Measurements from ENCODE around the gene ZCCHC18.
A peak's percentile ranks its signal among the peaks of the same experiment; 100 is the strongest.

The ZCCHC18 gene

DNA sequence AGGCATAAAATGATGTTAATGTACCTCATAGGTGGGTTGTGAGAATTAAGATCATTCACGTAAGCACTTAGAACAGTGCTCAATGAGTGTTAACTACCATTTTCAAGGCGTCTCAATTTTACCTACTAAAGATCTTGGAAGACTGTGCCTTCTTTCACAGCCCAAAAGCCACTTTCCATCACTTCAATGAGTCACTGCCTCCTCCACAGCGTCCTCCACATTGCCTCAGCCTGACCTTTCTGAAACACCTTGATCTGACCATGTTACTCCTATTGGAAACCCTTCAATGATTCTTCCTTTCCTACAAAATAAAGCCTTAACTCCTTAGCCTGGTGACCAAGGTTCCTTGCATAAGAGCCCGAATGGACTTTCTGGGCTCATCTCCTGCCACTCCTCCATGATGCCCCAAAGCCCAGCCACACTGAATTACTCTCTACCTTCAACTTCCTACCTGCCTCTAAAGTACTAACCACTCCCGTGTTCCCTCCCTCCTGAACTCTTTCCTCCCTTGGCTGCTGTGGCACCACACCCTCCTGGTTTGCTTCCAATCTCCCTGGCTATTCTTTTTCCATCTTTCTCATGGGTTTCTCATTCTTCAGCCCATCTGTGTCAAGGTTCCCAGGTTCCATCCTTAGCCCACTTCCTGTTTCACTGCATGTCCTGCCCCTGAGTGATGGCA lies 22.4 kb downstream of the ZCCHC18 start:
- DNase-seq (ENCODE audit: low read depth), result no peak

DNA sequence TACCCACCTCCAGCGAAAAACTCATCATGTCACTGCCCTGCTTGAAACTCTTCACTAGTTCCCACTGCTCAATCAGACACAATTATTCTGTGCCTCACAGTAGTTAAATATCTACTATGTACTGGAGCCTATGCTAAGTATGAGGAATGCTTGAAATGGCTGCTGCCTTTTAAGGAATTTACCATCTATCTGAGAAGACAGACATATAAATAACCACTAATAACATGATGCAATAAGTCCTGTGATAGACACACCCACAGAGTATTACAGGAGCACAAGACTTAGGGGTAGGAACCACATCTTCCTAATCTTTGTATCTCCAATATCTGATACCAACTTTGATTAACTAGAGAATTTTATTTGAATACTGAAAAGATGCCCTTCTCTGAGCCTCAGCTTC lies 23.4 kb downstream of the ZCCHC18 start:
- no peak for DNase-seq (ENCODE audit: low read depth)

DNA sequence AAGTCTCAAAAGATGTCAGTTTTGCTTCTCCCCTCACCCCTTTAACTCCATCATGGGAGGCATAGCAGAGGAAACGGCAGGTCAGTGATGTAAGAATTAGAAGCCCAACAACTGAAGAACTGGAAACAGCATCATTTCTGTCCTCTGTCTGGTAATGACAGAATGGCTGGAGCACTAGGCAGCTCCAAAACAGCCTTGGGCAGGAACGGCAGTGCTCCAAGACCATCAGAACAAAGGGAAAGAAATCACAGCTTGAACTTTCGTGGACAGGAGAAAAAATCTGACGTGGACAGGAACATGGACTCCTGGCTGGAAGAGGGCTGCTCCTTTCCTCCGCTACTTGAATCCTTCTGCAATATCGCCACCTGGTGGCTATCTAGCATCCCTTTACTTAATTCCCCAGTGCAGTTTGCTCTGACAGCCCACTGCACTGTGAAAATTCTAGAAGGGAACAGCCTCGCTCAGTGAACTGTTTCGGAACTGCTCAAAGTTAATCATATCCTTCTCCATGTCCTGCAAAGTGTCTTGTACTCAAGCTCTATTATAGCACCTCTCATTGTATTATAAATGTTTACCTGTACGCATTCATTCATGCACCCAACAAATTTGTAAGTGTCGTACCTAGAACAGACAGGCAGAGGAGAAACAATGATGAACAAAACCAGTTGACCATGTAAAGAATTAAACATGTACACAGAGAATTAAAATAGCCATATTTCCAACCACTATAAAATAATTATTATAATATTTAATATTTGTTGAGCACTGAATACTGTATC lies 24.1 kb downstream of the ZCCHC18 start:
- DNase-seq (ENCODE audit: low read depth), result peak; percentile 15

DNA sequence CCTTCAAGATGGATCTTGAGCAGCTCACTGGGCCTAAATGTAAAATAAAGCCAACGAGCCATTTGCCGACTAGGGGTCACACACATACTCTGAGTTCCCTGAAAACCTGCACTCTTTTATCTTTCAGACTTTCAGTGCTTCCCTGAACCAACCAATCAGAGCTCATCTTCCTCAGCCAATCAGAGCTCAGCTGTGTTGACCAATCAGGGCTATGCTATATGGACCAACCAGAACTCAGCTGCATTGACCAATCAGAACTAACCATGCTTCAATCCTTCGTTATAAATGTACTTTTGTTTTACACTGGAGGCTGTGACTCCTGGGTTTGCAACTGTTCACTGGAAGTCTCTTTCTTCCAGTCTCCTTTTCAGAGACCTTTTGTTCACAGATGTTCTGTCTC lies 25.2 kb downstream of the ZCCHC18 start:
- no peak for DNase-seq (ENCODE audit: low read depth)

DNA sequence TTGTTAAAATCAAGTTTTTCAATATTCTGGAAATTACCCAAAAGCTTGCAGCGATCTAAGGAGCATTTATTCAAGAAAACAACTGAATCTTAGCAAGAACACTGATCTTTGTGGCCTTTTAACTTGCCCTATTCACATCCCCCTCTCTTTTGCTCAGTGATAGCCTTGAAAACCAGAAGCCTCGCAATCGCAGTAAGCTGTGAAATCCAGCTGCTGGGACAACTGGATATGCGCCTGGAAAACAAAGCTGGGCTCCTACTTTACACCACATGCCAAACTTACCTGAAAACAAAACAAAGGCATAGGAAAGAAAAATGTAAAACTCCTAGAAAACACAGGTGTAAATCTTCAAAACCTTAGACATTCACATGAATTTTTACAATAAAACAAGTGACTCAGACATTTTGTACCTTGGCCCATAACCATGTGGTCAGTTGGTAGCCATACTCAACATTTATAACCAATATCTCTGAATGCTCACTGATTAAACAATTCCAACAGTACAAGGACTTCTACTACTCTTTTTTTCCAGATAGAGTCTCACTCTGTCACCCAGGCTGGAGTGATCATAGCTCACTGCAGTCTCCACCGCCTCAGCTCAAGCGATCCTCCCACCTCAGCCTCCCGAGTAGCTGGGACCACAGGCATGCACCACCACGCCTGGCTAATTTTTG lies 28.9 kb downstream of the ZCCHC18 start:
- no peak for DNase-seq (ENCODE audit: low read depth)

DNA sequence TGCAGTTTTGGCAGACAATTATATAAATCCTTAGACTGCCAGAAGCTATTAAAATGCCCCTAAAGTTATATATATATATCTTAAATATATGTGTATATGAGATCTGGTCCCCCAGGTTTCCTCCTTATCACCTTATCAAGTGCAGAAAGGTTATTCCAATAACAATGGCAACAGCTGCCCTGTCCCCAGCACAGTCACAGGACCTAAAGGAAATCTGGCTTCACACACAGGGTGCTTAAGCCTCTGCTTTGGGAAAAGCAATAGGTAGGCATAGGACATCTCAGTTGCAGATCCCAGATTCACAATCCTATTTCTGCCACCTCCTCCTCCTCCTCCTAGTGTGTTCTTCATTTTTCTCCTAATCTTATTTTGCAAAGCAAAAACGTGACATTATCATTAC lies 38.7 kb downstream of the ZCCHC18 start:
- no peak for DNase-seq (ENCODE audit: low read depth)

DNA sequence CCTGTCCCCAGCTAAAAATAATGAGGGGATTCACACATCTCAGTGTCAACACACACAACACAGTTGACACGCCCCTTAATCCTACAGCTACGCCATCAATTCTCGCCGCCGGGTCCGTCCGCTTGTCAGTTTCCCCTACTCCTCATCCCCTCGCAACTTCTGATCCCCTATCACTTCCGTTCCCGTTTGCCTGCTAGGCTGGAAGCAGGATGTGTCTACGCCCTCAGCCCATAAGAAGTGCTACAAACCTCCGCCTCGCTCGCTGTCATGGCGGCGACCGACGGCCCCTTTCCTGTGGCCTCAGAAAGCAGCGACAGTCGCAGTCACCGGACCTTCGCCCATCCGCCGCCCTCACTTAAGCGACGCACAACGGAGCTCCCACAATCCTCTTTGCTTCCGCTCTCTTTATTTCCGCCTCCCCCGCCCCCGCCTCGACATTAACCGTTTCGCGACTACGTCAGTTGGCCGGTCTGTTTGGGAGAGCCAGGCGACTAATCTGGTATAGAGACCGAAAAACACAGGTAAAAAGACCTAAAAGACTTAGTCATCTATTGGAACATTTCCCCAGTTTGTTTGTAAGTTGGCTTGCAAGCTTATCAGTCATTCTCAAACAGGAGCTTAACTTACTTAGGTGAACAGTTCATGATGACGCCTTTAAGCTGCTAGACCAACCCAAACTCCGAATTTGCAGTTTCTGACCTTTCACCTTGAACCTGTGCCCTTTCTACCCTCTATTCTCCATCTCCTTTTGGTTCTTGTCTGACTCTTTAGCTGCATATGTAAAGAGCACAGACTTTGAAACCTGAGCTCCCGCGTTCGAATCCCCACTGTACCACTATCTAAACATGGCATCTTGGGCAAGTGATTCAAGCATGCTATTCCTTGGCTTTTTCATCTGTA lies 44.6 kb downstream of the ZCCHC18 start, which contains the start of gene SLC25A53:
SLC25A53 (minus strand) TSS at position 380 of the 900 bp plus-strand sequence. CDS start 51,752 bp downstream, outside the sequence.
- DNase-seq (ENCODE audit: low read depth), result peak; percentile 37
